Body of pancreas (tissue), 4 donors: ENCODE data around the gene HSF2.

Experiments
- CTCF ChIP-seq, 7 experiments: fragments of 450-650 bp in 4 of 7; fragments of 200-600 bp in 3 of 7; sonication (generic) in 3 of 7; IDR thresholded peaks; one replicate each; pipeline ENCODE4 v1.5.1; 2016 to 2019; ENCODE audit warnings: antibody characterized with exemption in 7 of 7
- POLR2A ChIP-seq, 3 donors: fragments of 450-650 bp; IDR thresholded peaks; one replicate each; pipeline ENCODE4 v1.6.1; 2016; ENCODE audit warnings: antibody characterized with exemption in 3 of 3, mild to moderate bottlenecking in 2 of 3

- no peak for TF ChIP-seq CTCF (IDR thresholded peaks at IDR 0.05)
- TF ChIP-seq POLR2A (IDR thresholded peaks at IDR 0.05) = no peak
Observed at GRCh38 chr6:122401104-122401503, 1.7 kb downstream of the HSF2 start.
